Esophagus (tissue), 2 donors: ENCODE results near the gene PLCB1. TPM values are rescaled to one million over a fixed set of nuclear protein-coding genes. Genes with fewer than 3 reads are reported as not detected.

ENCODE experiments used
- H3K27ac ChIP-seq, 2 donors: one replicate each; pipeline ENCODE4 v1.5.1; 2013; ENCODE audit warnings: low read depth in 2 of 2, mild to moderate bottlenecking in 2 of 2, inconsistent platforms in 1 of 2, low read length in 1 of 2, moderate library complexity in 1 of 2
- H3K27me3 ChIP-seq, 2 donors: one replicate each; pipeline ENCODE4 v1.6.1; 2013; ENCODE audit warnings: low read length in 2 of 2, control low read depth in 1 of 2, mild to moderate bottlenecking in 1 of 2; ENCODE audit not compliant: insufficient read depth in 2 of 2, control insufficient read depth in 1 of 2
- H3K36me3 ChIP-seq, 2 donors: one replicate each; pipeline ENCODE4 v1.6.1; 2013; ENCODE audit warnings: low read length in 1 of 2; ENCODE audit not compliant: control insufficient read depth in 2 of 2, insufficient read depth in 2 of 2
- H3K4me1 ChIP-seq, 2 donors: one replicate each; pipeline ENCODE4 v1.6.1; 2013; ENCODE audit warnings: low read length in 1 of 2; ENCODE audit not compliant: control insufficient read depth in 2 of 2, insufficient read depth in 2 of 2
- H3K4me3 ChIP-seq, 2 donors: one replicate each; pipeline ENCODE4 v1.5.1; 2013; ENCODE audit warnings: low read length in 2 of 2, mild to moderate bottlenecking in 2 of 2, low read depth in 1 of 2, moderate library complexity in 1 of 2
- H3K9me3 ChIP-seq, 2 donors: one replicate each; pipeline ENCODE4 v1.6.1; 2013; ENCODE audit warnings: mild to moderate bottlenecking in 2 of 2, low read depth in 1 of 2, low read length in 1 of 2, moderate library complexity in 1 of 2; ENCODE audit not compliant: control insufficient read depth in 2 of 2, insufficient read depth in 1 of 2
- WGBS, 2 donors: extraction: QIAGEN DNeasy Blood & Tissue Kit; methylation state at CpG; one replicate each; pipeline ENCODE4 v1.1.7; 2013; 5-methylcytosine and 5-hydroxymethylcytosine counted together
- polyA plus RNA-seq, 2 donors: library from polyadenylated mRNA; stranded (reverse); fragments of 200-250 nt; gene quantifications; one replicate each; pipeline ENCODE4 v1.2.3, GENCODE V29; 2013
- donor health status: healthy with polysubstance abuse.
- donor health status: Bipolar disorder and iron deficiency.

PLCB1 gene
- polyA plus RNA-seq, 2 donors = 1.7 to 3.0 TPM

DNA sequence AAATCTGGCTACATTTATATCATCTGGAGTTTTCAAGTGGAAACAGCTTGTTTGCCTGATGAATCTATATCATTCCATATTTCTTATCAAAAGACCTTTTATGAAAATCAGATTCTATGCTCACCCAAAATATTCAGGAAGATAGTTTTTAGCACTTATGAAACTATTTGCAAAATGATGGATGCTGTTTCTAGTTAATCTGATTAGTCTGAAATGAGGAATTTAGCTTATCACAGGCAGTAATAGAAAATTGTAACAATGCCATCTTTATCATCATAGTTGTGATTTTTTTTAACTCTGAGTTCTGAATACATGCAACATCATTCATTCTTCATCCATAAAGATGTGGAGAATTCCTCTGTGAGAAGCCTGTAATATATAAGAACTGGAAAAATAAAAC, 229.7 kb downstream of the PLCB1 start:
- Histone ChIP-seq H3K27me3 (no peaks in the 10 kb centered on the region), H3K9me3 (no peaks in the 10 kb centered on the region), H3K4me3 (no peak overlapping the region), H3K27ac (no peak overlapping the region), H3K4me1 (no peaks in the 10 kb centered on the region), H3K36me3 (no peaks in the 10 kb centered on the region)

DNA sequence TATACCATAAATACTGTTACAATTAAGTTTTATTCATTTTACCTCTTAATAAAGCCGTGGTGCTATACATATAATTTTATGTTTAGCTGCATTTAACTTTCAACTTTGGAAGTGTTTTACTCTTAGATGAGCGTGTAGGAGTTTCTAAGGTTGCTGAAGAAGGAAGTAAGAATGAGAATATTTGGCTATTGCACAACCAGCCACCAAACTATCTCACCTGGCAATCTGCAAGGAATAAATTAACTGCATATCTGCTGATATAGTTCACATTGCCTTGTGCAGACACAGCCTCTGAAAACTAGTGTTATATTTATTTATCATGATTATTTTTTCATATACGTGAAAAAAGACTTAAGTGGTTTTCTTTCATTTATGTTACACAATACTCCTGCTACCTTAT, 230.4 kb downstream of the PLCB1 start:
- no peaks in the 10 kb centered on the region for H3K9me3 ChIP-seq
- H3K4me3 ChIP-seq = no peak overlapping the region
- no peak overlapping the region for H3K27ac ChIP-seq
- no peaks in the 10 kb centered on the region for H3K27me3 ChIP-seq
- 68 to 80% methylated on average over 3 of the region's 3 CpGs for WGBS, 2 donors
- H3K4me1 ChIP-seq = no peaks in the 10 kb centered on the region
- H3K36me3 ChIP-seq = no peaks in the 10 kb centered on the region

DNA sequence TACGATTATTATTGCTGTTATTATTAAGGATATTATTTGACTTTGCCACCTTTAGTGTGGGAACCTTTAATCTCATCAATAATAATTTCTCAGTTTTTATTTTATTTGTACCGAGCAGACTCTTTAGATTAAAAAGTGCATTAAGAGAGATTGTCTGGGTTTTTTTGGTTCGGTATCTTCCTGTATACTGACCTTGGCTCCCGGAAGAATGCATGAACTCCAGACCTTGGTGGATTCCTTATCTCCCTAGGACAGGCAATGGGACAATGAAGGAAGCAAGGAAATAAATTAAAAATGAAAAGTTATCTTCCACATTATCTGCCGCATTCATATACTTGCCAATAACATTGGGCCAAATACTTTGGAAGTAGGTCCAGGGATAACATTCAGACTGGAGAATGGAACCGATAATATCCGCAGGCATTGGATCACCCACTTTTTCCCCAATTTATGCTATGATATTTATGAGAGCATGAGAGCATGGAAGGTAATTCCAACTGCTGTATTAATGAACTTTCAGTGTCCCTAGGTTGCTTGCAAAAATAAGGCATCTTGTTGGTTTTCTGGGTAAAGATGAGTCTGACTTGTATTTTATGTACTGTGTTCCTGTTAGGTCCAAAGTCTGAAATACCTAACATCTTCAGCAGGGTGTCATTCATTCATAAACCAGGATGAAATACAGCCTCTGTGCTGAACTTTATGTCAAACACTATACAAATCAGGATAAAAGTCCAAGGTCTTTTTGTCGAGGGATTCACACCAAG, 232.1 kb downstream of the PLCB1 start:
- Histone ChIP-seq H3K9me3 (no peaks in the 10 kb centered on the region), H3K4me1 (no peaks in the 10 kb centered on the region), H3K4me3 (no peak overlapping the region), H3K27me3 (no peaks in the 10 kb centered on the region), H3K36me3 (no peaks in the 10 kb centered on the region), H3K27ac (no peak overlapping the region)
- 85 to 93% methylated on average over 8 of the region's 8 CpGs for WGBS, 2 donors

DNA sequence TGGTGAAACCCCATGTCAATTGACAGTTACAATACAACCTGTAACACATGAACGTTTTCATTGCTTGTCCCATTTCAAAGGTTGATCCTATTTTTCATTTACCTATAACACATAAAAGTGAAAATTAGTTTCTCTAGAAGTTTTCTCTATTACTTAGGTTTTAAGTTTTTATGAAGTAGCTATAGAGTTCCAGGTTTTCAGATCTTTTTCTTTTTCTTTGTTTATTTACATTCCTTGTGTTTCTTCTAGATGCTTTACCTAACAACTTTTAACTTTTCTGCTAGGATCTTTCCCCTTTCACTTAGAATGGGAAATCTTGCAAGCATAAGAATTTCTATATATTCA, 232.6 kb downstream of the PLCB1 start:
- Histone ChIP-seq H3K27me3 (no peaks in the 10 kb centered on the region), H3K4me3 (no peak overlapping the region), H3K4me1 (no peaks in the 10 kb centered on the region), H3K36me3 (no peaks in the 10 kb centered on the region), H3K9me3 (no peaks in the 10 kb centered on the region), H3K27ac (no peak overlapping the region)
- 71 to 76% methylated on average over 1 of the region's 1 CpG for WGBS, 2 donors

DNA sequence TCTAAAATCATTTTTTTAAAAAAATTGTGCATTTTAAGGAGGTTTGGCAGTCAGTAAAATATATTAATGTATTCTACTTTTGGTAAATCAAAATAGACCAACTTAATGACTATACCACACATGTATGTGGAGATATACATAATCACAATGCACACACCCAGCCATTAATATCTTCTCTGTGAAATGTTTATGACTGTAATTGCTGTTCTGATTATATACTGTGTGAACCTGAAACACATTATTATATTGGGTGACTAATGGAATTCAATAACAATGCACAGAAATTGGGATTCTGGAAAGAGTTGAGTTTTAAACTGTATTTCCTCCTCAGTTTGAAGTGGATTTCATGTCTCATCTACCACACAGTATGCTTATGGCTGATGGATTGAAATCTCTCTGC, 233.6 kb downstream of the PLCB1 start:
- H3K4me1 ChIP-seq = no peaks in the 10 kb centered on the region
- no peaks in the 10 kb centered on the region for H3K36me3 ChIP-seq
- no peaks in the 10 kb centered on the region for H3K27me3 ChIP-seq
- H3K27ac ChIP-seq = no peak overlapping the region
- no peak overlapping the region for H3K4me3 ChIP-seq
- H3K9me3 ChIP-seq = no peaks in the 10 kb centered on the region

DNA sequence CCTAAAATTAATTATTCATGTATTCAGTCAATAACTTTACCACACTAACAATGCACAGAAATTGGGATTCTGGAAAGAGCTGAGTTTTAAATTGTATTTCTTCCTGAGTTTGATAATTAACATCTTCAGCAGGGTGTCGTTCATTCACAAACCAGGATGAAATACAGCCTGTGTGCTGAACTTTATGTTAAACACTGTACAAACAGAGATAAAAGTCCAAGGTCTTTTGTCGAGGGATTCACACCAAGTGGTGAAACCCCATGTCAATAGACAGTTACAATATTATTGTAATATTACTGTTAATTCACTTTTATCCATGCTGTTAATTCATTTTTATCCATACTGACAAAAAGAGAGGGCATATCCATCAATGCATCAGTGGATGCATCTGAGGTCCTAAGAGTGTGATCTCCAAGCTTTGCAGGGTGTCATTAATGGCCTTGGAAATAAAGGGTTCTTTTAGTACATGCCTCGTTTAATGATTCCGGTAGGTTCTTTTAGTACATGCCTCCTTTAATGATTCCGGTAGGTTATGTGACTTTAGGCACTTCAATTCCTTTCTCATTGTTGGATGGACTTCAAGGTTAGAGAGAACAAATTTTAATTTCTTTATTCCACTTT, 234.3 kb downstream of the PLCB1 start:
- H3K9me3 ChIP-seq = no peaks in the 10 kb centered on the region
- no peak overlapping the region for H3K4me3 ChIP-seq
- H3K27ac ChIP-seq = no peak overlapping the region
- 68 to 91% methylated on average over 5 of the region's 5 CpGs for WGBS, 2 donors
- H3K4me1 ChIP-seq = no peaks in the 10 kb centered on the region
- H3K36me3 ChIP-seq = no peaks in the 10 kb centered on the region
- no peaks in the 10 kb centered on the region for H3K27me3 ChIP-seq

DNA sequence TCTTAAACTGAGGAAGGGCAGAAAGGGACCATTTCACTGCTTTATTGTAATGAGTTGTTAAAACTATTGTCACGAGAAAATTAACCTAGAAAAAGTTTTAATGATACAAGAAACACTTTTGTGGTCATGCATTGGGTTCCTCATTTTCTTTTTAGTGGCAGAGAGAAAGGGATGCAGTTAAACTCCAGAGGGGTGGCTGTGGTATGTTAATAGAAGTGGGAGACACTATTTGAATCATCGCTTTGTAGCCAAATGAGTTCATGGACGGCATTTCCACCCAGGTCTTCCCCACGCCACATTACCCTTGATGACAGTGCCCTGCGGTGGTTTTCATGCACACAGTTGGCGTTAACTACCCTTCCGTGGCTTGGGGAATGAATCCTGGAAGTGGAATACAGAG, 235.6 kb downstream of the PLCB1 start:
- no peaks in the 10 kb centered on the region for H3K9me3 ChIP-seq
- no peaks in the 10 kb centered on the region for H3K4me1 ChIP-seq
- no peak overlapping the region for H3K4me3 ChIP-seq
- no peak overlapping the region for H3K27ac ChIP-seq
- H3K36me3 ChIP-seq = no peaks in the 10 kb centered on the region
- WGBS, 2 donors = 87 to 93% methylated on average over 7 of the region's 7 CpGs
- H3K27me3 ChIP-seq = no peaks in the 10 kb centered on the region

DNA sequence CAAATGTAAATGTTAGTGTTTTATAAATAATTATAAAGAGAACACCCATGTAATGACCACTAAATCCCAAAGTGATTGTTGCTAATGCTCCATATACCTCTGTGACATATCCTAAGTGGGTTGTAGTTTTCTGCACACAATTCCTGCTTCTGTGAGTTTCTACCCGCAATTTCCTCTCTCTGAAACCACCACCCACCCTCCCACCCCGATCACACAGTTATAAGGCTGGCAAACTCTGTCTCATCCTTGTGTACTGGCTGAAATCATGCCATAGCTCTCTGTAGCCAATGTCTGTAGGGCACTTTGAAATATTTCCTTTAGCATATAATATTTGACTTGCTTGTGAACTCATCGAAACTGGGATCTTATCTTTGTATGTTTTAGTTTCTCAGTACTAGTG, 236.6 kb downstream of the PLCB1 start:
- no peaks in the 10 kb centered on the region for H3K27me3 ChIP-seq
- no peaks in the 10 kb centered on the region for H3K9me3 ChIP-seq
- no peak overlapping the region for H3K27ac ChIP-seq
- H3K4me1 ChIP-seq = no peaks in the 10 kb centered on the region
- no peak overlapping the region for H3K4me3 ChIP-seq
- H3K36me3 ChIP-seq = no peaks in the 10 kb centered on the region
- WGBS, 2 donors = 70 to 79% methylated on average over 3 of the region's 3 CpGs

DNA sequence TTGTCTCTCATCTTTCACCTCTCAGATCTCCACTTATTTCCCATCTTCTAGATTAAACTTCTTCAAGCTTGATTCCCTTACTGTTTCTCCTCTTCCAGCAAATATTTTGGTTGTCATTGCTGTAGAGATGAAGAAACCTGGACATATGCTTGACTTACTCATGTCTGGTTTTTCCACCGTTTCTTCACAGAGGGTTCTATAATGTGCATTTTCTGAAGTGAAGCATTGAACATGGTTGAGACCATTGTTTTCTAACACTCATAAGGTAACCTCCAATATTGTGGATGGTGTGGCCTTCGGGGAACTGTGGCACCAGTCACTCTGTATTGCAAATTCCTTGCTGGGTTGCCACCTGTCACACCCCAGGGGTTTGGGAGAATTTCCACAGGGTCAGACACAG, 237.2 kb downstream of the PLCB1 start:
- H3K4me3 ChIP-seq = no peak overlapping the region
- H3K36me3 ChIP-seq = no peaks in the 10 kb centered on the region
- H3K9me3 ChIP-seq = no peaks in the 10 kb centered on the region
- no peak overlapping the region for H3K27ac ChIP-seq
- WGBS, 2 donors = 88 to 94% methylated on average over 2 of the region's 2 CpGs
- H3K4me1 ChIP-seq = no peaks in the 10 kb centered on the region
- H3K27me3 ChIP-seq = no peaks in the 10 kb centered on the region

DNA sequence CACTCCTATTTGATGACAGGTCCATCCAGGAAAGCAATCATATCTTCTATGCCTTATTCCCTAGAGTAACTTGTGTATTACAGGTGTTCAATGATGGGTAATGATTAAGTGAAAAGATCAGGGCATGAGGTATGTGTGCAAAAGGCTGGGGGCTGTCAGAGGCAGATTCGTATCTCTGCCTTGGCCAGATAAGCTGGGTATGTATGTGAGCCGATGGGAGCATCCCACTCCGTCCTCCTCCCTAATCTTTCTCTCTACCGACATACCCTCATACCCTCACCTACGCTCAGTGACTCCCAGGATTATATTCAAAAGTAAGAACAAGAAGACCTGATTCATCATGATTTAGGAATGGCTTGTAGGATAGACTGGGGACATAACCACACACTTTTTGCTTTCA, 238.7 kb downstream of the PLCB1 start:
- Histone ChIP-seq H3K4me3 (no peak overlapping the region), H3K27ac (no peak overlapping the region), H3K9me3 (no peaks in the 10 kb centered on the region), H3K27me3 (no peaks in the 10 kb centered on the region), H3K4me1 (no peaks in the 10 kb centered on the region), H3K36me3 (no peaks in the 10 kb centered on the region)
- 95% methylated on average over 5 of the region's 5 CpGs for WGBS, 2 donors
